DOHH2 (cell line): ENCODE results near the gene SIK2.

ENCODE experiments used
- EZH2phosphoT487 ChIP-seq: fragments of 200-600 bp; sonication (generic); IDR thresholded peaks from 2 replicates; pipeline ENCODE4 v1.6.1; 2017; ENCODE audit warnings: borderline replicate concordance, mild to moderate bottlenecking, antibody characterized with exemption, low read length, moderate library complexity, mixed read lengths
- TF ChIP-seq, protein P1 (sequence below): fragments of 200-600 bp; sonication (generic); IDR thresholded peaks from one replicate; pipeline ENCODE4 v1.5.1; 2014; ENCODE audit warnings: antibody characterized with exemption, mild to moderate bottlenecking, low read depth, low read length; ENCODE audit not compliant: poor library complexity, severe bottlenecking

DNA sequence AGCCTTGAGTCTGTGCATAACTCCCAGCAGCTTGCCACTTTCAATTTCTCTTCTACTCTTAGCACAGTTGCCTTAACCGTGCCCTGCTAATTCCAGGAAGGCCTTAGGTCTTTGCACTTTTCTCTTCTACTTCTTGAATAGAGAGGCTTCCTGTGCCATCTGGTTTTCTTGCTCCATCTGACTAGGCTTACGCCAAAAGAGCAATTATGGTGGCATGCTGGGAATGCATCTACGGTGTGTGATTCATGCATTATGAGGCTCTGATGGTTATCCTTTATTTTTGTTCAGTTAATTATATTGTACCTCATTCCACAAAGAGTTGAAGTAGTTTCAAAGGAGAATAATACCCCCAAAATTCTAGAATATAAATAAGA, 29.4 kb downstream of the SIK2 start:
- TF ChIP-seq, protein P1, sequence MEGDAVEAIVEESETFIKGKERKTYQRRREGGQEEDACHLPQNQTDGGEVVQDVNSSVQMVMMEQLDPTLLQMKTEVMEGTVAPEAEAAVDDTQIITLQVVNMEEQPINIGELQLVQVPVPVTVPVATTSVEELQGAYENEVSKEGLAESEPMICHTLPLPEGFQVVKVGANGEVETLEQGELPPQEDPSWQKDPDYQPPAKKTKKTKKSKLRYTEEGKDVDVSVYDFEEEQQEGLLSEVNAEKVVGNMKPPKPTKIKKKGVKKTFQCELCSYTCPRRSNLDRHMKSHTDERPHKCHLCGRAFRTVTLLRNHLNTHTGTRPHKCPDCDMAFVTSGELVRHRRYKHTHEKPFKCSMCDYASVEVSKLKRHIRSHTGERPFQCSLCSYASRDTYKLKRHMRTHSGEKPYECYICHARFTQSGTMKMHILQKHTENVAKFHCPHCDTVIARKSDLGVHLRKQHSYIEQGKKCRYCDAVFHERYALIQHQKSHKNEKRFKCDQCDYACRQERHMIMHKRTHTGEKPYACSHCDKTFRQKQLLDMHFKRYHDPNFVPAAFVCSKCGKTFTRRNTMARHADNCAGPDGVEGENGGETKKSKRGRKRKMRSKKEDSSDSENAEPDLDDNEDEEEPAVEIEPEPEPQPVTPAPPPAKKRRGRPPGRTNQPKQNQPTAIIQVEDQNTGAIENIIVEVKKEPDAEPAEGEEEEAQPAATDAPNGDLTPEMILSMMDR: no peak
- TF ChIP-seq EZH2phosphoT487: no peak
